HepG2 (cell line): ENCODE data around the gene ZFX. TPM values are rescaled to one million over a fixed set of nuclear protein-coding genes. Genes with fewer than 3 reads are reported as not detected.

Experiments
- ATAC-seq: fragments of 200-7000 bp; cut with Tn5 transposase; 3 replicates; pipeline ENCODE4 v1.9.1; 2020; ENCODE audit warnings: mild to moderate bottlenecking, moderate library complexity
- BruUV-seq: library from RNA; stranded (reverse); fragments of 400-500 nt; replicated peaks from 2 replicates; lab custom pipeline; 2021; lab: Mats Ljungman, UMichigan
- CTCF ChIA-PET: fragments of 300-600 bp; formaldehyde crosslinking; extraction: SDS; loops from one replicate; lab custom pipeline; 2021; ENCODE audit warnings: low total read pairs, inconsistent platforms, low intra/inter-chr PET ratio; lab: Yijun Ruan, JAX
- POLR2A ChIA-PET: fragments of 350-600 bp; sonication (Branson Sonifier 250); formaldehyde crosslinking; loops from one replicate; lab custom pipeline; 2020; ENCODE audit warnings: antibody characterized with exemption, inconsistent platforms; lab: Yijun Ruan, JAX
- DNase-seq: peaks from one replicate; pipeline ENCODE4 v3.0.0-alpha.2; 2015; ENCODE audit warnings: low spot score
- FAIRE-seq: peaks from 3 replicates; lab custom pipeline; 2011; peaks lifted over from hg19 to GRCh38; lab: Jason Lieb, UNC
- H2AFZ ChIP-seq: one replicate; pipeline ENCODE4 v1.6.1; 2011; ENCODE audit warnings: low read length, inconsistent platforms
- H3K27ac ChIP-seq: fragments of 300-600 bp; 3 replicates; pipeline ENCODE4 v1.8.0; 2011; ENCODE audit warnings: mixed run types, mild to moderate bottlenecking, mixed read lengths, low read length, inconsistent platforms; ENCODE audit not compliant: insufficient read depth; ENCODE audit errors: extremely low read length
- H3K27me3 ChIP-seq, 2 experiments: fragments of 200-600 bp in 1 of 2; 2 replicates in 1 of 2; 3 replicates in 1 of 2; pipeline versions ENCODE4 v1.6.0 to v1.8.0; 2011; ENCODE audit warnings: low read length in 2 of 2, mild to moderate bottlenecking in 2 of 2, moderate library complexity in 2 of 2, inconsistent platforms in 1 of 2; ENCODE audit not compliant: insufficient read depth in 2 of 2, control insufficient read depth in 1 of 2
- H3K36me3 ChIP-seq, 2 experiments: fragments of 200-600 bp in 1 of 2; replicated peaks in 1 of 2; 2 replicates in 1 of 2; 3 replicates in 1 of 2; pipeline versions ENCODE4 v1.5.1 to v1.8.0; 2011; ENCODE audit warnings: low read length in 2 of 2, inconsistent platforms in 1 of 2; ENCODE audit not compliant: insufficient read depth in 2 of 2, control insufficient read depth in 1 of 2
- H3K4me1 ChIP-seq: 2 replicates; pipeline ENCODE4 v1.5.1; 2012; ENCODE audit warnings: low read length, inconsistent platforms; ENCODE audit not compliant: insufficient read depth
- H3K4me2 ChIP-seq: 2 replicates; pipeline ENCODE4 v1.6.0; 2011; ENCODE audit warnings: low read depth, low read length, inconsistent platforms
- H3K4me3 ChIP-seq, 3 experiments: fragments of 200-600 bp in 1 of 3; sonication (generic), shearing (Covaris generic) in 1 of 3; replicated peaks in 1 of 3; 2 replicates each; pipeline ENCODE4 v1.5.1; 2011 to 2016; ENCODE audit warnings: low read length in 3 of 3, inconsistent platforms in 2 of 3, low read depth in 2 of 3, mild to moderate bottlenecking in 2 of 3, control low read depth in 1 of 3, mixed read lengths in 1 of 3; ENCODE audit not compliant: insufficient read depth in 1 of 3
- H3K79me2 ChIP-seq: one replicate; pipeline ENCODE4 v1.6.1; 2011; ENCODE audit warnings: low read length, inconsistent platforms; ENCODE audit not compliant: insufficient read depth
- H3K9ac ChIP-seq: 2 replicates; pipeline ENCODE4 v1.6.0; 2011; ENCODE audit warnings: mild to moderate bottlenecking, low read depth, low read length, inconsistent platforms; ENCODE audit not compliant: insufficient read depth
- H3K9me3 ChIP-seq: 2 replicates; pipeline ENCODE4 v1.5.1; 2012; ENCODE audit warnings: mild to moderate bottlenecking, low read length
- H4K20me1 ChIP-seq: 2 replicates; pipeline ENCODE4 v1.6.0; 2011; ENCODE audit warnings: inconsistent platforms, mild to moderate bottlenecking, low read length, moderate library complexity; ENCODE audit not compliant: insufficient read depth
- BATF2 ChIP-seq: sonication (generic); formaldehyde crosslinking; IDR thresholded peaks from 2 replicates; pipeline ENCODE4 v1.8.0; 2022; ENCODE audit warnings: mild to moderate bottlenecking, missing genetic modification reagents, moderate library complexity
- KLF6 ChIP-seq: IDR thresholded peaks from 2 replicates; pipeline ENCODE4 v1.8.0; 2016; ENCODE audit warnings: missing biosample characterization, missing genetic modification reagents
- NFIC ChIP-seq: IDR thresholded peaks from 2 replicates; pipeline ENCODE4 v1.6.1; 2012; ENCODE audit warnings: mild to moderate bottlenecking, low read length, inconsistent platforms
- NFKB2 ChIP-seq: sonication (generic); formaldehyde crosslinking; IDR thresholded peaks from 2 replicates; pipeline ENCODE4 v1.4.0; 2020; ENCODE audit warnings: missing genetic modification reagents, borderline replicate concordance
- PBX2 ChIP-seq: IDR thresholded peaks from 2 replicates; pipeline ENCODE4 v1.6.1; 2016; ENCODE audit warnings: control low read depth
- PHF21A ChIP-seq: sonication (generic); formaldehyde crosslinking; IDR thresholded peaks from 2 replicates; pipeline ENCODE4 v1.5.0; 2020; ENCODE audit warnings: mild to moderate bottlenecking, missing genetic modification reagents
- ZNF562 ChIP-seq: sonication (generic); formaldehyde crosslinking; IDR thresholded peaks from 2 replicates; pipeline ENCODE4 v1.8.0; 2022; ENCODE audit warnings: missing genetic modification reagents, borderline replicate concordance
- ZNF576 ChIP-seq: sonication (generic); formaldehyde crosslinking; IDR thresholded peaks from 2 replicates; pipeline ENCODE4 v1.4.0; 2020; ENCODE audit warnings: mild to moderate bottlenecking, missing genetic modification reagents
- WGBS: methylation state at CpG from one replicate; pipeline ENCODE4 v1.1.6; 2017; ENCODE audit warnings: low lambda C conversion rate; 5-methylcytosine and 5-hydroxymethylcytosine counted together
- in situ Hi-C: cut with HindIII; loops from 2 replicates; pipeline ENCODE4 v1.10.0; 2017; ENCODE audit warnings: low pct_unique_long_range_greater_than_20kb; ENCODE audit not compliant: extremely low pct_ligation_motif_present
- intact Hi-C: fragments of 100-400 bp; cut with micrococcal nuclease; formaldehyde crosslinking; loops from one replicate; pipeline ENCODE4 v1.10.0; 2022; ENCODE audit not compliant: unreplicated experiment
- polyA plus RNA-seq, 8 experiments: library from polyadenylated mRNA; depleted of rRNA in 3 of 8; stranded (reverse) in 7 of 8; unstranded in 1 of 8; fragments of >200 nt; fragmentation: Illumina TruSeq in 4 of 8; extraction: Trizol in 4 of 8; gene quantifications; 2 replicates each; pipeline versions ENCODE4 v1.2.1 to v1.2.3, GENCODE V29; 2011 to 2016; ENCODE audit warnings: low read depth in 4 of 8, missing spikeins in 1 of 8, mixed read lengths in 1 of 8; ENCODE audit not compliant: insufficient read depth in 1 of 8
- total RNA-seq, 5 experiments: library from RNA; depleted of rRNA; stranded (reverse); fragments of >200 nt; fragmentation: Illumina TruSeq; extraction: Trizol; gene quantifications; 2 replicates each; pipeline ENCODE4 v1.2.3, GENCODE V29; 2016; ENCODE audit warnings: low read depth in 1 of 5

The ZFX gene
- total and polyA plus RNA-seq, 2 of the 13 experiments (the other 11 are each of a cell fraction or from before 2014, with no cell fraction given) = 13.8 to 37.3 TPM

- CTCF ChIA-PET = no interaction called here
- H3K4me1 ChIP-seq = peaks cover 51% of the 10 kb centered on the region
- no peak overlapping the region for H3K27ac ChIP-seq
- H3K4me3 ChIP-seq = no peak overlapping the region
- FAIRE-seq = no peak
- peaks cover 82% of the 10 kb centered on the region for H3K79me2 ChIP-seq
- DNase-seq = no peak
- TF ChIP-seq BATF2 (CRISPR knock-in tag) (no peak), NFKB2 (CRISPR knock-in tag) (no peak), KLF6 (CRISPR knock-in tag) (no peak), ZNF562 (CRISPR knock-in tag) (no peak), PHF21A (CRISPR knock-in tag) (no peak), ZNF576 (CRISPR knock-in tag) (no peak), NFIC (no peak), PBX2 (CRISPR knock-in tag) (no peak)
- TF ChIP-seq, all 625 proteins: peak for 0
- H2AFZ ChIP-seq = no peak overlapping the region
- intact Hi-C loops = no loop called here
- WGBS = 30% methylated on average over 2 of the region's 2 CpGs
- no peaks in the 10 kb centered on the region for H3K27me3 ChIP-seq
- no TSS peak for BruUV-seq
- peaks cover 0 to 1% of the 10 kb centered on the region in 2 experiments; a peak in 2 of 5 replicates for H3K36me3 ChIP-seq
- in situ Hi-C loops = no loop called here
- no peak for ATAC-seq
- H3K9ac ChIP-seq = no peak overlapping the region
- H3K9me3 ChIP-seq = no peaks in the 10 kb centered on the region
- no peaks in the 10 kb centered on the region for H4K20me1 ChIP-seq
- POLR2A ChIA-PET = interaction anchor here (1.5 kb wide), 1 partner anchor 27 kb away, joined by 3 read pairs; no protein-coding TSS in a partner anchor
- H3K4me2 ChIP-seq = no peak overlapping the region
Observed at GRCh38 chrX:24166078-24166477, 16.5 kb downstream of the ZFX start.
